HG03280 (cell line): ENCODE measurements around the gene C10orf53.
"Not testable (repeated sequence)": the region's sequence is repeated elsewhere in the genome, so short reads cannot be mapped to it uniquely, and the experiment has no call there.

ENCODE experiments used
- ATAC-seq: cut with Tn5 transposase; IDR thresholded peaks from one replicate; pipeline ENCODE4 v1.9.1; 2021; ENCODE audit warnings: mild to moderate bottlenecking, moderate library complexity; ENCODE audit not compliant: unreplicated experiment

Gene C10orf53

DNA sequence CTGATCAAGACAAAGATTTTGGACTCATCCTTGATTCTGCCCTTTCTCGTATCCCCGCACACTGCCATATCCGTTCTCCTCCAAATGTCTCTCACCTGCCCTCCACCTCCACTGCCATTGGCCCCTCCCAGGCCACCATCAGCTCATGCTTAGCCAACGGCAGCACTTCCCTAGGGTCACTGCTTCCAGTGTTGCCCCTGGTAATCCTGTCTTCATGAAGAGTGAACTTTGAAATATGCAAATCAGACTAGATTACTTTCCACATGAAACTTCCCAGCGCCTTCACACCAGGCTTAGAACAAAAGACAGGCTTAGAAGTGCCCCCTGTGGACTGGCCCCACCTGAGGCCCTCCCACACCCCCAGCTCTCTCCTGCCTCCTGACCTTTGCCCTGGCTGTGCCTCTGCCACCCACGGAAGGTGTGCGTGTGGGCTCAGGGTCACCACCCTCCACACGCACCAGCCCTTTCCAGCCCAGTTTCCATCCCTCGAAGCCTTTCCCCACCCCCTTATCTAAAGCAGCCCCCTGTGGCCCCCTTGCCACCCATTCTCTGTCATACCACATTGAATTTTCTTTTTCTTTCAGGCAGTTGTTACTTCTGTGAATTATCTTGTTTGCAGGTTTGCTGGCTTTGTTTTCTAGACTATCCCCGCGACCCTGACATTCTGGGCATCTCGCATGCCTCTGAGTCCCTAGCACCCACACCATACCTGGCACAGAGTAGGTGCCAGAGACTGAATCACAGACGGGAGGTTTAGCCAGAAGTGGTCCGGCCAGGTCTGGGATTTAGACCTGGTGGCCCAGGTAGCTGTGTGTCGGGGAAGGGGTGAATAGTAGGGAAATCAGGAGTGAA lies 26.8 kb upstream of the C10orf53 start:
- ATAC-seq, result no peak

DNA sequence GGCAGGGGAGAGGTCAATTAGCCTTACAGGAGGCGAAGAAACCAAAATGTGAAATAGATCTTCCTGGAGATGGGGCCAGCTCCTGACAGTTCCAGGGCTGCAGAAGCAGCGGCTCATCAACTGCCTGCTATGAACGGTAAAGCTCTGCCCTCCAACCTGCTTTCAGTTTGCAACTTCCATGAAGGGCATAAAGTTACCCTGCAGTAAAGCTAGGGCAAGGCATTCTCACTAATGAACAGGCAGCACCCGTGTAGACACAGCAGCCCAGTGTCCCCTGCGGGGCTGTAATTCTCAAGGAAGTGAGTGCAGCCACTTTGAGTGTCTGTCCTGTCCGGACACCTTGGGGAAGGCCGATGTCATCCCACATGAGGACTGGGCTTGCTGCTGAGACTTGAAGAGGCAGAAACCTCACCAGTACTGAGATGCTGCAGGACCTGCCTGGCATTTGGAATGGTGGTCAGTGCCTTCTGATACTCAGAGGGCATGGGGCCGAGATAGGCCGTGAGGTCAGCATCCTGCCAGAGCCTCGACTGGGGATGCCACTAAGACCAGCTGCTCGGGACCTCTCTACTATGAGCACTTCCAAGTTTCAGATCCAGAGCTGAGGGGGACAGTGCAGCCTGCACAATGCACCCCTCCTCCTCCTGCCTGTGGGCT lies 26.1 kb upstream of the C10orf53 start:
- ATAC-seq, result no peak

- ATAC-seq, result no peak
These were observed 25.3 kb upstream of the C10orf53 start for GRCh38 chr10:49654036-49654693.

GRCh38 chr10:49655099-49655498 lies 24.4 kb upstream of the C10orf53 start:
- no peak for ATAC-seq

DNA sequence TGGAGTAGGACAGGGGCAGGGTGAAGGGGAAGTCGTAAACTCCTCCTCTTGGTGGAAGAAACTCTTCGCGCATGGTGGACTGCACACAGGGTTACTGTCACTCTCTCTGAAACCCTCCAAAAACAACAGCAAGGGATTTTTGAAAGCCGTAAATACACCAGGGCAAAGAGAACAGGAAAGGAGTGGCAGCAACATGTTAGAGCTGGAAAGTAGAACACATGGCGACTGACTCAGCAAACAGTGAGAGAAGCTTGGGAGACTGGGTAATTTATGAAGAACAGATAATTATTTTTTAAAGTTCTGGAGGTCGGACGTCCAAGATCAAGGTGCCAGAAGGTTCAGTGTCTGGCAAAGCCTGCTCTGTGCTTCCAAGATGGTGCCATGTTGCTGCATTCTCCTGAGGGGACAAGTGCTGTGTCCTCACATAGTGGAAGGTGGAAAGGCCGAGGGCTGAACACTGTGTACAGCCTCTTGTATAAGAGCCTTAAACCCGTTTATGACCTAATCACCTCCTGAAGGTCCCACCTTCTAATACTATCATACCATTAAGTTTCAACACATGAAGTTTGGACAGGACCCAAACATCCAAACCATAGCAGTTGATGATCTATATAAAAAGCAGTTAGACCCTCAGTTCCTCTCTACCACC lies 22.5 kb upstream of the C10orf53 start:
- ATAC-seq, result no peak

DNA sequence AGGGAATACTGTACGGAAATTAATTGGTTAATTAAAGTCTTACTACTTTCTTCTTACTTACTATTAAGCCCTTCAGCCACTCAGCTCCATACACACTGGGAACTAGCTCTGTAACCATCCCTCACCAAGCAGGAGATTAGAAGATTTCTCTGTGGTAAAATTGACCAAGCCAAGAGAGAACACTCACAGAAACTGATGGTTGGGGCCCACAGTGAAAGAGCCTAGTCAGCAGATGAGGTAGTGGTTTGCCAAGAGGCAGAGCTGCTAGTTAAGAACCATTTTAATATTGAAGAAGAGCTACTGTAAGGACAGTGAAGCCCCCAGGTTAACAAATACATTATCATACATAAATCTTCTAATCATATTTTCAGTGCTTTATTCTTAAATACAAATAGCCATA lies 21.8 kb upstream of the C10orf53 start:
- no peak for ATAC-seq

DNA sequence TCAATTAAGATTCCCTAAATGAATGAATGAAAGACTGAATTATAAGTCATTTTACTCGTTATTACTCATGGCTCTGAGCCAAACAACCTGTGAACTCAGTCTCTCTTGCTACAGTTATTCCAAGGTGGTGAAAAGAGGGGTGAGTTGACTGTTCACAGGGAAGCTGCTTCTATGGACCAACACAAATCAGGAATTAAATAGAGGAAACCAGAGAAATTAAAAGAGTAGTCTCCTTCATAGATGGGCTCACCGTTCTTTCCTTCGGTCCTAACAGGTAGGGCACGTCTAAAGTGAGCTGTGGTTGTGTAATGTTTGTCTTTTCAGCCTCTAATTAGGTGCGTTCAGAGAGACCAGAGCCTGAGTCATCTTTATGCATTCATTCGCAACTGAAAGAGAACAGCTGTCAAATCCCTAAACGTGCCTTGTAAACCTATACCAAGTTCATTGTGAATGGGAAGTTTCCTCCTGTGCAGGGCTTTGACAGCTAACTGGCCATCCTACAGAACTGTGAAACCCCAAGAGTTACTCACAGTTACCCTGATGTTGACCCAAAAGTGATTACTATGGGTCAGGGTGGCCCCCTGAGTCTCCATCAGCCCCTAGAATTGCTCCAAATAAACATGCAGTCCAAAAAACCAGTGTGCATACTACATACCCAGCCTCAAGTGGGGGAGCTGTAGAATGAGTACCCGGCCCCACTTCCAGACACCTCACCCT lies 18.2 kb upstream of the C10orf53 start:
- ATAC-seq, result no peak

- ATAC-seq, result no peak
These were observed 17.2 kb upstream of the C10orf53 start for GRCh38 chr10:49662169-49662830.

DNA sequence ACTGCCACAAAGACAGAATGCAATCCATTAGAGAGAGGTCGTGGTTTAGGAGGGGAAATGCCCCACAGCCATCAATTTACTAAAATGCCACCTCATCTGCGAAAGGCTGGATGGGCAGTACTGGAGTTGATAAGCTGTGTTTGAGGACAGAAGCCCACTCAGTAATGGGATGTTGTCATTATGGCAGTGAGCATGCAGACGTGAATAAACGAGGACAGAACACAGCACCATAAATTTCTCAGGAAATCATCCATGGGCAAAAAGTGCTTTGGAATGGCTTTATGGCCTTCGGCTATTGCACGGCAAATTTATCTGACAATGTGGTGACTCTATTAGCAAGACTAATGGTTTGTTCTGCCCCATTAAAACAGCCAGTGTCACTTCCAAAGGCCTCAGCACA lies 15.9 kb upstream of the C10orf53 start:
- ATAC-seq, result no peak

GRCh38 chr10:49664006-49664841 lies 15.2 kb upstream of the C10orf53 start:
- no peak for ATAC-seq

DNA sequence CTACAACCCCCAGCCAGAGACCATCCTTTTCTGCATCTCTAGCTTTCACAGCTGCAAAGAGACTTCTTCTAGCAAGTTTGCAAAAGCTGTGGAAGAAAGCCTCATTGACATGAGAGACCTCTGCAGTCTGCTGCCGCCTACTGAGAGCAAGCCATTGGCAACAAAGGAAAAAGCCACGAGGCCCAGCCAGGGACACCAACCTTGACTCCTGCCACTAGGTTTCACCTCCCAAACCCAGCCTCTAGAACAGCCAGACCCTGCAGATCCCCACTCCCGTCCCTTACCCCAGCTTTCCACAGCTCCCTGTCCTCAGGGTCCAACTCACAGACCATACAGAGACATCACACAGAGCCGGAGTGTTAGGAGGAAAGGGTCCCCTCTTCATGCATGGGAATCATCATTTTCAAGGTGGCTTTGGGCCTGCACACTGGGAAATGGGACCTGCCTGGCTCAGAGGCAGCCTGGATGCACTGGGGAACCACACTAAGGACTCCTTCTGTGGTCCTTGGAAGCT lies 14.6 kb upstream of the C10orf53 start:
- no peak for ATAC-seq

DNA sequence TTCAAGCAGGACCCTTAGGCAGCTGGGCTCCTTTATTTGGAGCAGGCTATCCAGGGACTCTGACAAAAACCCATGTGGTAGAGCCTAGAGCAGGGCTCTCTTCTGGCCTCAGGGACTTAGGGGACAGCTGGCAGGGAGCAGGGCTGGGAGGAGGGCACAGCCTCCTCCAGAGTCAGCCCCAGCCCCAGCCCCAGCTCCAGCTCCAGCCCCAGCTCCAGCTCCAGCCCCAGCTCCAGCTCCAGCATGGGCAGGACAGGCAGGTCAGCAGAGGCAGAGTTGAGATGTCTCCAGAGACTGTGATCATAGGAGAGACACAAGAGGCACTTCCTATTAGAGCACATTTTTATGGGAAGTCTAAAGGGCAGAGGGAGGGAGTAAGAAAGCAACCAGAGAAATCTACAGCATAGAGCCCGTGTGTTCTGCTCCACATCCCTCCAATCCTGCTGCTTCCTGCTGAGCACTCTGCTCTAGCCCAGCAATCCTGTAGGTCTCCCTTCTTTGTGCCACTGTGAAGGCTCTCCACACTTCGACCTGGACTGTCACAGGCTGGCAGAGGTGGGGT lies 13.3 kb upstream of the C10orf53 start:
- no peak for ATAC-seq

GRCh38 chr10:49666685-49667084 lies 12.8 kb upstream of the C10orf53 start:
- ATAC-seq, result no peak

DNA sequence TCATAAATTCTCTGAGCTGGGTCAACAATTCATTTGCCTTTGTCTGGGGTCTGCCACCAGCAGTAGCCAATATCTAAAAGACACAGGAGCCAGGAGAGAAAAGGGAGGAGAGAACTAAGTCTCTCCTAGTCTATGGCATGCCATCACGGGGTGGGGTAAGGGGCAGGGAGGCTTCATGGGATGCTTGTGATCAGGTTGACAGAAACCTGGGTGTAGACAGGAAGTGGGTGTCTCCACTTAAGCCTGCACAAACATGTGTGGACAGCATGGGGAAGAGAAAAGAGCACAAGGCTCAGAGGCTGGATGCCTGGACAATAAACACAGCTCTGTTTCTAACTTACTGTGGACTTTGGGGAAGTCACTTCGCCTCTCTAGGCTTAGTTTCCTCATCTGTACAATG lies 11.5 kb upstream of the C10orf53 start:
- no peak for ATAC-seq

GRCh38 chr10:49668684-49669083 lies 10.8 kb upstream of the C10orf53 start:
- ATAC-seq, result no peak

- ATAC-seq, result no peak
These were observed 498 bp upstream of the C10orf53 start for GRCh38 chr10:49678827-49679479.

GRCh38 chr10:49682449-49682848 lies 3.0 kb downstream of the C10orf53 start:
- not testable (repeated sequence) for ATAC-seq

DNA sequence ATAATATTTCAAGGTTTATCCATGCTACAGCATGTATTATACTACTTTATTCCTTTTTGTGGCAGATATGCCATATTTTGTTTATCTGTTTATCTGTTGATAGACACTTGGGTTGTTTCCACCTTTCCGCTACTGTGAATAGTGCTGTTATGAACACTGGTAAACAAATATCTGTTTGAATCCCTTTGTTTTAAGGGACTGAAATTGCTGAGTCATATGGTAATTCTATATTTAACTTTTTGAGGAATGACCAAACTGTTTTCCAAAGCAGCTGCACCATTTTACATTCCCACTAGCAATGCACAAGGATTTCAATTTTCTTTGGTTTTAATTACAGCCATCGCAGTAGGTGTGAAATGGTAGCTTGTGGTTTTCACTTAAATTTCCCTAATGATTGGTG lies 3.4 kb downstream of the C10orf53 start:
- no peak for ATAC-seq
